SJCRH30 (cell line): ENCODE results near the gene TRAPPC2B. TPM values are rescaled to one million over a fixed set of nuclear protein-coding genes. Genes with fewer than 3 reads are reported as not detected.
"Not testable (repeated sequence)": the region's sequence is repeated elsewhere in the genome, so short reads cannot be mapped to it uniquely, and the experiment has no call there.

ENCODE experiments used
- DNase-seq, 2 experiments: peaks; one replicate each; pipeline ENCODE4 v3.0.0-alpha.2; 2015 to 2020
- H3K27ac ChIP-seq: fragments of 250-450 bp; sonication (Bioruptor Pico); 2 replicates; pipeline ENCODE4 v1.5.1; 2020; ENCODE audit warnings: mild to moderate bottlenecking, moderate library complexity
- H3K27me3 ChIP-seq: fragments of 250-450 bp; sonication (Bioruptor Pico); 2 replicates; pipeline ENCODE4 v1.5.1; 2020; ENCODE audit warnings: mild to moderate bottlenecking, moderate library complexity
- H3K36me3 ChIP-seq: fragments of 250-450 bp; sonication (Bioruptor Pico); 2 replicates; pipeline ENCODE4 v1.5.1; 2020; ENCODE audit warnings: mild to moderate bottlenecking, moderate library complexity
- H3K4me1 ChIP-seq: fragments of 250-450 bp; sonication (Bioruptor Pico); 2 replicates; pipeline ENCODE4 v1.5.1; 2020; ENCODE audit warnings: mild to moderate bottlenecking, moderate library complexity
- H3K4me3 ChIP-seq: fragments of 250-450 bp; sonication (Bioruptor Pico); 2 replicates; pipeline ENCODE4 v1.5.1; 2020; ENCODE audit warnings: mild to moderate bottlenecking, moderate library complexity
- H3K9me3 ChIP-seq: fragments of 250-450 bp; sonication (Bioruptor Pico); replicated peaks from 2 replicates; pipeline ENCODE4 v1.5.1; 2020; ENCODE audit warnings: mild to moderate bottlenecking, moderate library complexity
- total RNA-seq: library from RNA; depleted of rRNA; stranded (reverse); fragments of >200 nt; shearing (Covaris generic); gene quantifications from 2 replicates; pipeline ENCODE4 v1.2.3, GENCODE V29; 2014

TRAPPC2B gene
- total RNA-seq, 1 experiment from 2014 or later, result 17.3 TPM

DNA sequence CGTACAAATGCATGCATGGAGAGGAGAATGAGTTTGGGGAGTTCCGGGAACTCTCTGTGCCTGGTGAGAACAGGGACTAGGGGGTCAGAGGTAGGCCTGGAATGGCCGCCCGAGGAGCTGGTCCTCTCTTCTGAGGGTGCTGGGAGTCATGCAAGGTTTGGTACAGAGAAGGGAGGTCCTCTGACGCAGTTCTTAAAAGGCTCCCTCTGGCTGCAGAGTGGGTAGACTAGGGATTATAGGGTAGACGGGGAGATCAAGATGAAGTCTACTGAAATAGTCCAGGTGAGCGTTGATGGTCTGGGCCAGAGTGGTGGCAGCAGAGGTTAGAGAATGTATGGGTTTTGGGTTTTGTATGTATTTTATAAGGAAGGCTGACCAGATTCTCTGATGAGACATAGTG lies 11.5 kb upstream of the TRAPPC2B start:
- Histone ChIP-seq H3K27ac (no peak overlapping the region), H3K4me1 (no peaks in the 10 kb centered on the region), H3K36me3 (peaks cover 37% of the 10 kb centered on the region), H3K27me3 (no peaks in the 10 kb centered on the region), H3K4me3 (peak overlapping the region; percentile 71), H3K9me3 (peaks cover under 1% of the 10 kb centered on the region)
- DNase-seq, result no peak

GRCh38 chr19:57355916-57356315 lies 7.4 kb upstream of the TRAPPC2B start:
- Histone ChIP-seq H3K4me1 (no peaks in the 10 kb centered on the region), H3K36me3 (peaks cover 57% of the 10 kb centered on the region), H3K27me3 (no peaks in the 10 kb centered on the region), H3K4me3 (no peak overlapping the region), H3K27ac (no peak overlapping the region), H3K9me3 (peaks cover 5% of the 10 kb centered on the region)
- DNase-seq, result no peak

DNA sequence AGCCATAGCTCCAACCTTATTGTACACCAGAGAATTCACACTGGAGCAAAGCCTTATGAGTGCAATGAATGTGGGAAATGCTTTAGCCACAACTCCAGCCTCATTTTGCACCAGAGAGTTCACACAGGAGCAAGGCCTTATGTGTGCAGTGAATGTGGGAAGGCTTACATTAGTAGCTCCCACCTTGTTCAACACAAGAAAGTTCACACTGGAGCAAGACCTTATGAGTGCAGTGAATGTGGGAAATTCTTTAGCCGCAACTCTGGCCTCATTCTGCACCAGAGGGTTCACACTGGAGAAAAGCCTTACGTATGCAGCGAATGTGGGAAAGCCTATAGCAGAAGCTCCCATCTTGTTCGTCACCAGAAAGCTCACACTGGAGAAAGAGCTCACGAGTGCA lies 5.9 kb upstream of the TRAPPC2B start:
- Histone ChIP-seq H3K36me3 (peaks cover 57% of the 10 kb centered on the region), H3K4me1 (no peaks in the 10 kb centered on the region; the same call in 1 of the 2 replicates), H3K27ac (no peak overlapping the region), H3K27me3 (no peaks in the 10 kb centered on the region), H3K9me3 (peaks cover 5% of the 10 kb centered on the region), H3K4me3 (no peak overlapping the region)
- DNase-seq, result no peak

- peaks cover 5% of the 10 kb centered on the region for H3K9me3 ChIP-seq
- peaks cover 2% of the 10 kb centered on the region for H3K4me1 ChIP-seq
- no peak overlapping the region for H3K4me3 ChIP-seq
- no peak overlapping the region for H3K27ac ChIP-seq
- DNase-seq, result no peak
- no peaks in the 10 kb centered on the region for H3K27me3 ChIP-seq
- peaks cover 46% of the 10 kb centered on the region for H3K36me3 ChIP-seq
Observed at GRCh38 chr19:57359300-57359699, 4.1 kb upstream of the TRAPPC2B start.

- H3K36me3 ChIP-seq, result peaks cover 18% of the 10 kb centered on the region
- peak overlapping the region; percentile 64 for H3K4me3 ChIP-seq
- DNase-seq, result no peak
- H3K4me1 ChIP-seq, result peaks cover 2% of the 10 kb centered on the region
- H3K27me3 ChIP-seq, result no peaks in the 10 kb centered on the region
- H3K27ac ChIP-seq, result peak overlapping the region; percentile 64
- H3K9me3 ChIP-seq, result no peaks in the 10 kb centered on the region; the same call in 1 of the 2 replicates
Observed at GRCh38 chr19:57362419-57362818, 932 bp upstream of the TRAPPC2B start.

DNA sequence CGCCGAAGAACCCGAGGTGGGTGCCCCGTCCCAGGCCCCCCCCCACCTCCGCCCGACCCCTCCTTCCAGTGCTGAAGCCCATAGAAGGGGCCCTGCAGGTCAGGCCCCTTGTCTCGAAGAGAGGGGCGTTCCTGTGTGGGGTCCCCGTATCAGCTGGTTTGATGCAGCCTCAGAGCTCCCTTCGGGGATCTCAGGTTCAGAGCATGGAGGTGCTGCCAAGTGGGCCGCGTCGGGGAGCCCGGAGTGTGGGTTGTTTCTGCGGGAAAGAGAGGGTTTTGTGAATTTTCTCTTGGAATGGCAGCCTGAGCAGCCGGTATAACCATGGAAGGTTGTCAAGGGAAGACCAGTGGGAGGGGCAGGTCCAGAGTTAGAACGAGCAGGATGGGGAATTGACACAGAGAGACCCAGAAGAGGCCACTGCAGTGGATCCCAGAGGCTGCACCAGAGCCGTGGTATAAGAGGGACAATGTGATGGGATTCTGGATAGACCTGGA lies 384 bp downstream of the TRAPPC2B start:
- peak in 1 of 2 experiments; percentile 20 for DNase-seq
- H3K27ac ChIP-seq, result peak overlapping the region; percentile 64
- peaks cover 9% of the 10 kb centered on the region for H3K36me3 ChIP-seq
- no peaks in the 10 kb centered on the region for H3K9me3 ChIP-seq
- H3K27me3 ChIP-seq, result no peaks in the 10 kb centered on the region
- H3K4me3 ChIP-seq, result peak overlapping the region; percentile 64
- peaks cover 2% of the 10 kb centered on the region for H3K4me1 ChIP-seq

DNA sequence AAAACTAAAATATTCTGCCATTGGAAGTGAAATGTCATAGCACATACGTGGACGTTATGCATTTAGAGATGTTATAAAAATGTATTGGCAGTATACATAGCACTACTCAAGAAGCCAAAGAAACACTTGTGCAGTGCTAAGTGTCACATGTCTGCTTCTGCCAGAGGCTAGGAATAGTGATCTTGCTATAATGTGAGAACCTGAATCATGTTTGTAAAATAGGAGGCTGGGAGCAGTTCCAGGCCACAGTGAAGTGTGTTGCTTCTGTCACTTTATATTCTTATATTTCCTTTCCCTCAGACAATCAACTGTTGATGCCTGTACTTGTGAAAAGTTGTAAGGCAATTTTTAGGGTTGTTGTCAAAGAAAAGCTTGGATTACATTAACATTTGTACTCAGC lies 3.4 kb downstream of the TRAPPC2B start:
- peaks cover 2% of the 10 kb centered on the region for H3K4me1 ChIP-seq
- no peak overlapping the region for H3K27ac ChIP-seq
- DNase-seq, result no peak
- no peaks in the 10 kb centered on the region for H3K27me3 ChIP-seq
- no peak overlapping the region for H3K4me3 ChIP-seq
- no peaks in the 10 kb centered on the region for H3K9me3 ChIP-seq
- H3K36me3 ChIP-seq, result peaks cover 4% of the 10 kb centered on the region

DNA sequence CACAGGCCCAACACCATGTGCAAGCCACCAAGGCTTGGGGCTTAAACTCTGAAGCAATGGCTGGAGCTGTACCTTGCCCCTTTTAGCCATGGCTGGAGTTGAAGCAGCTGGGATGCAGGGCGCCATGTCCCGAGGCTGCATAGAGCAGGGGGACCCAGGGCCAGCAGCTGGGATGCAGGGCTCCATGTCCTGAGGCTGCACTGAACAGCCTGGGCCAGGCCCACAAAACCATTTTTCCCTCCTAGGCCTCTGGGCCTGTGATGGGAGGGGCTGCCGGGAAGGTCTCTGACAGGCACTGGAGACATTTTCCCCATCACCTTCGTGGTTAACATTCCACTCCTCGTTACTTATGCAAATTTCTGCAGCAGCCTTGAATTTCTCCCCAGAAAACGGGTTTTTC lies 10.8 kb downstream of the TRAPPC2B start:
- H3K4me1 ChIP-seq, result no peaks in the 10 kb centered on the region
- H3K27ac ChIP-seq, result no peak overlapping the region
- no peaks in the 10 kb centered on the region for H3K27me3 ChIP-seq
- H3K4me3 ChIP-seq, result no peak overlapping the region
- no peak for DNase-seq
- peaks cover 8% of the 10 kb centered on the region for H3K36me3 ChIP-seq
- peaks cover 8% of the 10 kb centered on the region; the same call in 1 of the 2 replicates for H3K9me3 ChIP-seq

GRCh38 chr19:57374647-57375046 lies 11.3 kb downstream of the TRAPPC2B start:
- H3K9me3 ChIP-seq, DNase-seq, H3K4me3 ChIP-seq, H3K27me3 ChIP-seq, H3K27ac ChIP-seq, H3K4me1 ChIP-seq, H3K36me3 ChIP-seq: not testable (repeated sequence)

- peaks cover 8% of the 10 kb centered on the region for H3K36me3 ChIP-seq
- no peak for DNase-seq
- H3K4me1 ChIP-seq, result no peaks in the 10 kb centered on the region
- no peaks in the 10 kb centered on the region for H3K27me3 ChIP-seq
- H3K27ac ChIP-seq, result no peak overlapping the region
- no peak overlapping the region for H3K4me3 ChIP-seq
- H3K9me3 ChIP-seq, result peaks cover 10% of the 10 kb centered on the region; the same call in 1 of the 2 replicates
Observed at GRCh38 chr19:57376151-57376550, 12.8 kb downstream of the TRAPPC2B start.

GRCh38 chr19:57377498-57378146 lies 14.3 kb downstream of the TRAPPC2B start:
- H3K9me3 ChIP-seq, result peaks cover 10% of the 10 kb centered on the region; the same call in 1 of the 2 replicates
- no peaks in the 10 kb centered on the region for H3K4me1 ChIP-seq

DNA sequence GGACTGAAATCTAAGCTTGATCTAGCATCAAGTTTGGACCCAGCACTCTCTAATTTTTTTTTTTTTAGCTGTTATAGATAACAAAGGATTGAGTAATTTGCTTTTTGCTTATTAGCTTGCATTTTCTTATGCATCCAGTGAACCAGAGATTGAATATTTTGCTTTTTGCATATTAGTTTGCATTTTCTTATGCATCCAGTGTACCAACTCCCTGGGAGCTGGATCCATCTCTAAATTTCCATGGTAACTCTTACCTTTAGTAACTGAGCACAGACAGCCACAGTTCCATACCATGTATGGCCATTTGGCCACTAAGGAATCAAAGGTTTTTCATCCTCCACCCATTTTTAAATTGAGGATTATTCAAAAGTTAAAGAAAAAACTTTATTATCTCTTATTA lies 17.6 kb downstream of the TRAPPC2B start:
- H3K36me3 ChIP-seq, result peaks cover 6% of the 10 kb centered on the region
- no peak overlapping the region for H3K4me3 ChIP-seq
- H3K9me3 ChIP-seq, result peaks cover 12% of the 10 kb centered on the region; the same call in 1 of the 2 replicates
- H3K27ac ChIP-seq, result no peak overlapping the region
- DNase-seq, result no peak
- no peaks in the 10 kb centered on the region for H3K27me3 ChIP-seq
- no peaks in the 10 kb centered on the region for H3K4me1 ChIP-seq

More at GRCh38 chr19:57377498-57378146, 14.3 kb downstream of the TRAPPC2B start:
- Histone ChIP-seq H3K27ac (no peak overlapping the region), H3K27me3 (no peaks in the 10 kb centered on the region), H3K4me3 (no peak overlapping the region), H3K36me3 (peaks cover 8% of the 10 kb centered on the region)
- no peak for DNase-seq

- Histone ChIP-seq H3K4me3 (no peak overlapping the region), H3K9me3 (peaks cover 12% of the 10 kb centered on the region; the same call in 1 of the 2 replicates), H3K27me3 (no peaks in the 10 kb centered on the region), H3K36me3 (no peaks in the 10 kb centered on the region), H3K4me1 (no peaks in the 10 kb centered on the region), H3K27ac (no peak overlapping the region)
- no peak for DNase-seq
Observed at GRCh38 chr19:57382806-57383488, 19.6 kb downstream of the TRAPPC2B start.

GRCh38 chr19:57389194-57389729 lies 25.9 kb downstream of the TRAPPC2B start:
- DNase-seq, result no peak
- Histone ChIP-seq H3K36me3 (peaks cover 8% of the 10 kb centered on the region), H3K27me3 (no peaks in the 10 kb centered on the region), H3K9me3 (no peaks in the 10 kb centered on the region), H3K4me3 (peak overlapping the region; percentile 74), H3K4me1 (peaks cover 3% of the 10 kb centered on the region; the same call in 1 of the 2 replicates), H3K27ac (peak overlapping the region; percentile 25)
